ENCODE data around the gene GDF7. TPM values are rescaled to one million over a fixed set of nuclear protein-coding genes. Genes with fewer than 3 reads are reported as not detected.

GDF7 gene
- total and polyA plus RNA-seq, 12 donors = 0.10 to 1.2 (median 0.58) TPM

- intact Hi-C loops (cut with DNase I) = no loop called here
- H3K4me1 ChIP-seq = peaks cover 42 to 100% (median 92%) of the 10 kb centered on the region in 9 donors
- WGBS, 2 donors = 81 to 85% methylated on average over 12 of the region's 12 CpGs
Measured at GRCh38 chr2:20621366-20622295, 45.3 kb upstream of the GDF7 start.

GRCh38 chr2:20622296-20622686, 44.7 kb upstream of the GDF7 start:
- Histone ChIP-seq H3K4me3 (no peak overlapping the region), H3K27ac (peak overlapping the region in 8 of 10 donors; percentile 5 to 98 (median 91)), H3K4me1 (peaks cover 40 to 100% (median 92%) of the 10 kb centered on the region in 9 donors), H3K36me3 (peaks cover 0 to 54% (median 0%) of the 10 kb centered on the region in 9 donors), H3K27me3 (no peaks in the 10 kb centered on the region), H3K9me3 (no peaks in the 10 kb centered on the region)
- ATAC-seq (no peak), DNase-seq (no peak)
- WGBS, 2 donors = 88 to 89% methylated on average over 11 of the region's 11 CpGs
- no peak for TF ChIP-seq CTCF (IDR thresholded peaks at IDR 0.05)
- intact Hi-C loops (cut with DNase I) = no loop called here

More at GRCh38 chr2:20621366-20622295, 45.3 kb upstream of the GDF7 start:
- DNase-seq (no peak), ATAC-seq (no peak)
- Histone ChIP-seq H3K27me3 (no peaks in the 10 kb centered on the region), H3K27ac (peak overlapping the region in 9 of 10 donors; percentile 5 to 98 (median 96)), H3K4me3 (no peak overlapping the region), H3K9me3 (no peaks in the 10 kb centered on the region), H3K36me3 (peaks cover 0 to 54% (median 0%) of the 10 kb centered on the region in 9 donors)
- no peak for TF ChIP-seq CTCF (IDR thresholded peaks at IDR 0.05)

GRCh38 chr2:20622731-20623130, 44.2 kb upstream of the GDF7 start:
- H3K36me3 ChIP-seq = peaks cover 0 to 54% (median 0%) of the 10 kb centered on the region in 9 donors
- intact Hi-C loops (cut with DNase I) = no loop called here
- DNase-seq (peak; percentile 79 to 86), ATAC-seq (peak; percentile 6 to 72 (median 40))
- no peaks in the 10 kb centered on the region for H3K27me3 ChIP-seq
- peak overlapping the region; percentile 5 to 98 (median 84) for H3K27ac ChIP-seq
- no peak for TF ChIP-seq CTCF (IDR thresholded peaks at IDR 0.05)
- no peak overlapping the region for H3K4me3 ChIP-seq
- peaks cover 37 to 100% (median 90%) of the 10 kb centered on the region in 9 donors for H3K4me1 ChIP-seq
- 30 to 41% methylated on average over 10 of the region's 10 CpGs for WGBS, 2 donors
- H3K9me3 ChIP-seq = no peaks in the 10 kb centered on the region

- peak overlapping the region; percentile 5 to 98 (median 84) for H3K27ac ChIP-seq
- DNase-seq = no peak
- no peak for TF ChIP-seq CTCF (IDR thresholded peaks at IDR 0.05)
- intact Hi-C loops (cut with DNase I) = no loop called here
- H3K4me1 ChIP-seq = peaks cover 32 to 97% (median 85%) of the 10 kb centered on the region in 9 donors
- H3K4me3 ChIP-seq = no peak overlapping the region
- no peaks in the 10 kb centered on the region for H3K9me3 ChIP-seq
- H3K27me3 ChIP-seq = no peaks in the 10 kb centered on the region
- peaks cover 0 to 54% (median 0%) of the 10 kb centered on the region in 9 donors for H3K36me3 ChIP-seq
- ATAC-seq = no peak
- 41 to 42% methylated on average over 10 of the region's 10 CpGs for WGBS, 2 donors
Measured at GRCh38 chr2:20623241-20623640, 43.7 kb upstream of the GDF7 start.
